ENCODE data around the gene DSCAM. TPM values are rescaled to one million over a fixed set of nuclear protein-coding genes. Genes with fewer than 3 reads are reported as not detected.

DSCAM gene
- total RNA-seq, 1 donor from 2014 or later: not detected

DNA sequence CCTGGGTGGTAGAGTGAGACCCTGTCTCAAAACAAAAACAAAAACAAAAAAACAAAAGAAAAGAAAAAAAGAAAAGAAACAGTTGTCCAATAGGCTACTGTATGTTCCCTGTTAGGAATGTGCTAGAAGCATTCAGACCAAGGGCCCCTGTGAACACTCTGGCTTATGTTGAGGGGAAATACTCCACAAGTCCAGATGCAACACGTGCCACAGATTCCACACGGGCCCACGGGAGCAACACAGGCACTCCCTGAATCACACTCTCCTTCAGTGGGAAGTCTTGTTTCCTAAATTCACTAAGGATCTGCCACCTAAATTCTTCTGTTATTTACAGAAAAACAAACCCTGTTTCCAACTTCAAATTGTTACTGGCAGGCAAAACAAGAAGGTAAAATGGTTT, 688.6 kb downstream of the DSCAM start:
- TF ChIP-seq, protein P1, sequence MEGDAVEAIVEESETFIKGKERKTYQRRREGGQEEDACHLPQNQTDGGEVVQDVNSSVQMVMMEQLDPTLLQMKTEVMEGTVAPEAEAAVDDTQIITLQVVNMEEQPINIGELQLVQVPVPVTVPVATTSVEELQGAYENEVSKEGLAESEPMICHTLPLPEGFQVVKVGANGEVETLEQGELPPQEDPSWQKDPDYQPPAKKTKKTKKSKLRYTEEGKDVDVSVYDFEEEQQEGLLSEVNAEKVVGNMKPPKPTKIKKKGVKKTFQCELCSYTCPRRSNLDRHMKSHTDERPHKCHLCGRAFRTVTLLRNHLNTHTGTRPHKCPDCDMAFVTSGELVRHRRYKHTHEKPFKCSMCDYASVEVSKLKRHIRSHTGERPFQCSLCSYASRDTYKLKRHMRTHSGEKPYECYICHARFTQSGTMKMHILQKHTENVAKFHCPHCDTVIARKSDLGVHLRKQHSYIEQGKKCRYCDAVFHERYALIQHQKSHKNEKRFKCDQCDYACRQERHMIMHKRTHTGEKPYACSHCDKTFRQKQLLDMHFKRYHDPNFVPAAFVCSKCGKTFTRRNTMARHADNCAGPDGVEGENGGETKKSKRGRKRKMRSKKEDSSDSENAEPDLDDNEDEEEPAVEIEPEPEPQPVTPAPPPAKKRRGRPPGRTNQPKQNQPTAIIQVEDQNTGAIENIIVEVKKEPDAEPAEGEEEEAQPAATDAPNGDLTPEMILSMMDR (IDR thresholded peaks at IDR 0.05; ENCODE audit: borderline replicate concordance): no peak
- Histone ChIP-seq H3K4me3 (no peak overlapping the region), H3K27me3 (ENCODE audit: low read depth) (peaks cover 14% of the 10 kb centered on the region), H3K27ac (replicated peaks) (no peak overlapping the region), H3K36me3 (no peaks in the 10 kb centered on the region), H3K9me3 (replicated peaks) (no peaks in the 10 kb centered on the region), H3K4me1 (no peaks in the 10 kb centered on the region)
- no peak for DNase-seq
- intact Hi-C loops (cut with micrococcal nuclease): no loop called here

DNA sequence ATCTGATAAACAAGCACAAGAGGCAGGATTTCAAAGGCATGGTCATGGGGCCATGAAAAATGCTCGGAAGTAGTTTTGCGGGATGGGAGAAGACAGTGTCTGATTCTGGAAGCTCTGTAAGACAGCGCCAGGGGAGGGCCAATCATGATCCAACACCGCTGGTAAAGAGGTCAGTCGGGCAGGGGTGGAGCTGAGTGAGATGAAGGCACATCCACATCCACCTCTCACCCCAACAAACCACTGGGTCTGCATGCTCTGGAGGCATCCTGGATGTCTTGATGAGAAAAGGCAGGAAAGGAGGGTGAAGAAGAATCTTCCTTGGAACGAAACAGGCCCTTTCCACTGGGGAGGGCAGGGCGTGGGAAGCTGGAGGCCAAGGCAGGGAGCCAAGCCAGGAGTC, 691.4 kb downstream of the DSCAM start:
- DNase-seq: no peak
- intact Hi-C loops (cut with micrococcal nuclease): no loop called here
- no peaks in the 10 kb centered on the region for H3K9me3 ChIP-seq (replicated peaks)
- no peaks in the 10 kb centered on the region for H3K36me3 ChIP-seq
- no peak overlapping the region for H3K27ac ChIP-seq (replicated peaks)
- no peaks in the 10 kb centered on the region for H3K4me1 ChIP-seq
- TF ChIP-seq, protein P1 (IDR thresholded peaks at IDR 0.05; ENCODE audit: borderline replicate concordance): no peak
- H3K27me3 ChIP-seq (ENCODE audit: low read depth): peaks cover 26% of the 10 kb centered on the region
- H3K4me3 ChIP-seq: no peak overlapping the region

DNA sequence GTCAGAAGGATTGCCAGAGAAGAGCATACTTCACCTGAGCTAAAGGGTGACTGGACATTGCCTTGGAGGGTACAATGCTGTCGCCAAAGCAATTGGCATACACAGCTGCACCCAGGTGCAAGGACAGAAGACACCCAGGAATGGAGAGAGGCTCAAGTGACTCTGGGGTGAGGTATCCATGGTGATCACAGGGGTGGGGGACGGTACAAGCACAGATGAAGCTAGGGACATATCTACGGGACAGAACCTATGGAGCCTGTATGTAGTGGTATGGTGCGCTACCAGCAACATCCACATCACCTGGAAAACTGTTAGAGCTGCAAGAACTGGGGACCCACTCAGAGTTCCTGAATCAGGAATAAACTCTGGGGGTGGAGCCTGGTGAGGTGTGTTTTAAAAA, 693.6 kb downstream of the DSCAM start:
- H3K4me3 ChIP-seq: no peak overlapping the region
- intact Hi-C loops (cut with micrococcal nuclease): no loop called here
- TF ChIP-seq, protein P1 (IDR thresholded peaks at IDR 0.05; ENCODE audit: borderline replicate concordance): no peak
- no peak for DNase-seq
- peaks cover 34% of the 10 kb centered on the region for H3K27me3 ChIP-seq (ENCODE audit: low read depth)
- H3K9me3 ChIP-seq (replicated peaks): no peaks in the 10 kb centered on the region
- H3K36me3 ChIP-seq: no peaks in the 10 kb centered on the region
- no peaks in the 10 kb centered on the region for H3K4me1 ChIP-seq
- H3K27ac ChIP-seq (replicated peaks): no peak overlapping the region

DNA sequence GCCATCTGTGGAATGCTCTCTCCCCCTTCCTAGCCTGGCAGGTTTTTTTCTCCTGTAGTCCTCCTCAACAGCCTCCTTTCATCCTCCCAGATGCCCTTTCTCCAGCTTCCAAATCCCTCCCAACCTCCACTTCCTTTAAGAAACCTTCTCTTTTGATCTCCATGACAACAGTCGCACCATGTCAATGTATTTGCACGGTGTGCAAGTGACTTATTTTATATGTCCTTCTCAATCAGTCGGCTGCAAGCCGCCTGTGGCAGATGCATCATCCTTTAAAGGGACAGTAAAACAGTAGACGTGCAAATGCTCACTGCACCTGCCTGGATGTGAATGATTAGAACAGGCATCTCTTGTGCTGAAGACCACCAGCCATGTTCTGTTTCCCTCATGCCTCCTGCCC, 694.5 kb downstream of the DSCAM start:
- no peak overlapping the region for H3K4me3 ChIP-seq
- H3K4me1 ChIP-seq: no peaks in the 10 kb centered on the region
- intact Hi-C loops (cut with micrococcal nuclease): no loop called here
- no peaks in the 10 kb centered on the region for H3K9me3 ChIP-seq (replicated peaks)
- TF ChIP-seq, protein P1 (IDR thresholded peaks at IDR 0.05; ENCODE audit: borderline replicate concordance): no peak
- no peak for DNase-seq
- H3K36me3 ChIP-seq: no peaks in the 10 kb centered on the region
- peaks cover 36% of the 10 kb centered on the region for H3K27me3 ChIP-seq (ENCODE audit: low read depth)
- no peak overlapping the region for H3K27ac ChIP-seq (replicated peaks)

DNA sequence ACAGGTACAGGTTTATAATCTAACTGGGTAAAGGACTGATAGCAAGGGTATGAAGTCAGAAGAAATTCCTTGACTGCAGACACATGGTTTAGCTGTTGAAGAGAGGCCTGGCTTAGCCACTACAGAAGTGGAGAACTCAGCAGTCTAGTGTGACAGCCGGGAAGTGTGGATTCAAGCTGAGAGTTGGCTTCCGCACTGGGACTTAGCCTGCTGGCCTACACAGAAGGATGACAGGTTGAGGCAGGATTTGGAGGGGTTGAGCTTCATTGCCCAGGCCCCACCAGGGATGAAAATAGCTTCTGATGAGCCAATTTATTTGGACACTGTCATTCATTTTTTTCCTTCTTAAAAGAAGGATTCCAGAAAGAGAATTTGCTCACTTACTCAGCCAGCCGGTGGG, 695.3 kb downstream of the DSCAM start:
- no peaks in the 10 kb centered on the region for H3K4me1 ChIP-seq
- TF ChIP-seq, protein P1 (IDR thresholded peaks at IDR 0.05; ENCODE audit: borderline replicate concordance): no peak

More for the DNA sequence above, 695.3 kb downstream of the DSCAM start:
- intact Hi-C loops (cut with micrococcal nuclease): no loop called here
- Histone ChIP-seq H3K27ac (replicated peaks) (no peak overlapping the region), H3K4me3 (no peak overlapping the region), H3K36me3 (no peaks in the 10 kb centered on the region), H3K27me3 (ENCODE audit: low read depth) (peaks cover 36% of the 10 kb centered on the region), H3K9me3 (replicated peaks) (no peaks in the 10 kb centered on the region)
- no peak for DNase-seq

Data from left ventricle myocardium inferior (tissue), 1 donor.